ENCODE measurements around the gene FAM13A. TPM values are rescaled to one million over a fixed set of nuclear protein-coding genes. Genes with fewer than 3 reads are reported as not detected.

The FAM13A gene
- total RNA-seq, 1 experiment from 2014 or later, result 39.0 TPM

- in situ Hi-C loops (cut with HindIII; ENCODE audit: low sequenced_read_pairs), result no loop called here
- no peak for DNase-seq (ENCODE audit: low spot score)
Measured at GRCh38 chr4:88804234-88804633, 252.8 kb downstream of the FAM13A start.

- in situ Hi-C loops (cut with HindIII; ENCODE audit: low sequenced_read_pairs), result no loop called here
- no peak for DNase-seq (ENCODE audit: low spot score)
Measured at GRCh38 chr4:88803600-88804096, 253.3 kb downstream of the FAM13A start.

GRCh38 chr4:88802585-88803286 lies 254.2 kb downstream of the FAM13A start:
- DNase-seq (ENCODE audit: low spot score), result no peak
- in situ Hi-C loops (cut with HindIII; ENCODE audit: low sequenced_read_pairs), result no loop called here

DNA sequence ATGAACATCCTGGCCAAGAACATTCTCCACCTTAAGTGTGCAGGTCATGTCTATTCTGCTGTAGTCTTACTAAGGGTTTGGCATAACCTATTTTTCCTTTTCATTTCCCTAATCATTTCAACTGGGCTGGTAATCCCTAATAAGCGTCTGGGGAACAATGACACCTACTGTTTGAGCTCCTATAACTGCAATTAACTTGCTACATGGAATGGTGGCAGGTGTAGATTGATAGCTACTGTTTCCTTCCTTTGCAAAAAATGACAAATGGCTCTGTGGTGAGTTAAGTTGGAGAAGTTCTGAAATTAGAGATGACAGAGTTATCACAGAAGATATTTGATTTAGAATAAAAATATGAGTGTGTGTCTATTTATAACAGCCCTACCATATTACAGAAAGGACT lies 254.8 kb downstream of the FAM13A start:
- peak; percentile 47 for DNase-seq (ENCODE audit: low spot score)
- in situ Hi-C loops (cut with HindIII; ENCODE audit: low sequenced_read_pairs), result no loop called here

- DNase-seq (ENCODE audit: low spot score), result no peak
- in situ Hi-C loops (cut with HindIII; ENCODE audit: low sequenced_read_pairs), result no loop called here
Measured at GRCh38 chr4:88799900-88800299, 257.1 kb downstream of the FAM13A start.

DNA sequence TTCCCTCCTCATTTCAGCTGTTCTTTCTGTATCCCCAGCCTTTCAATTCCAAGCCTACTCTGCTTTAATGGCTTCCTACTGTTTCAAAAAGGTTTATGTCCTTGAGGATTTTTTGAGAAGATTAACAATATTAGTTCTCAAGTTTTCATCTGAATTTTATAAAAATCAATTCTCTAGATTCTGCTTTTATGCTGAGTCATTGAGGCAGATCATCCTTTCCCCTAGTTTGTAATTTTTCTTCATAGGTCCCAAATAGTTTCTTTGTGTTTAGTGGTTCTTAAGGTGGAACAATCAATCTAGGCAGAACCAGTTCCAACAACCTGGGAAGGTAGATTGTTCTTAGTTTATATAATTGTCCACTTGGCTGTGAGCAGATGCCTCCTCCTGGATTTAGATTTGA lies 259.3 kb downstream of the FAM13A start:
- in situ Hi-C loops (cut with HindIII; ENCODE audit: low sequenced_read_pairs), result no loop called here
- DNase-seq (ENCODE audit: low spot score), result no peak

DNA sequence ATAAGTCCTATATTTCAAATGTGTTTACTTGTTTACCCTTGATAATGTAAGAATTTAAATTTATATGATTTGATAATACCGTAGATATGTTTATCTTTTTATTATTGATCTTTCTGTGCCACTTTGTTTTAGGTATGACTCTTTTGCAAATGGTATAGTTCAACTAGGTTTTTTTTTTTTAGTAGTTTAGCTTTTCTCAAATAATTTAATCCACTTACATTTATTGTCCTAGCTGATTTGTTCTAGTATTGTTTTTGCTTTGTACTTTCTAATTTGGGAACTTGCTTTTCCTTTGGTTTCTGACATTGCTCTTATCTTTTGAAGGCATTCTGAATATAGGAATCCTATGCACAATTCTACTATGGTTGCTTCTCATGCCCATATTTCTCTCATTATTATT lies 260.4 kb downstream of the FAM13A start:
- in situ Hi-C loops (cut with HindIII; ENCODE audit: low sequenced_read_pairs), result no loop called here
- no peak for DNase-seq (ENCODE audit: low spot score)

- in situ Hi-C loops (cut with HindIII; ENCODE audit: low sequenced_read_pairs), result no loop called here
- DNase-seq (ENCODE audit: low spot score), result no peak
Measured at GRCh38 chr4:88794952-88795351, 262.0 kb downstream of the FAM13A start.

GRCh38 chr4:88794087-88794690 lies 262.8 kb downstream of the FAM13A start:
- DNase-seq (ENCODE audit: low spot score), result no peak
- in situ Hi-C loops (cut with HindIII; ENCODE audit: low sequenced_read_pairs), result no loop called here

DNA sequence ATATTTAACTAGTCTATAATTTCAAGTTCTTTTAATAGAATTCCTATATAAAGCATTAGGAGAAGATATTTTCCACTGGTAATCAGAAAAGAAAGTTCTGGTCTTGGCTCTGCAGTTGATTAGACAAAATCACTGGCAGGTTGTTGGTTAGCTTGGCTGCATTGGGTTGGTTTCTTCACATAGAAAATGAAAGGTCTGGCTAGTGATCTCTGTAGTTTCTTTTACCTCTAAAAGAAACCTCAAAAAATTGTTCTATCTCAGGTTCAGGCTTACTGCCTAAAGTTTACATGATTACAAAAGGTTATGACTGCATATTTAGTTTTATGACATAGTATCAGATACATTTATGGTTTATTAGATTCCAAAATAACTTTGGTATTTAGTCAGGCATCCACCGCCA lies 263.5 kb downstream of the FAM13A start:
- in situ Hi-C loops (cut with HindIII; ENCODE audit: low sequenced_read_pairs), result no loop called here
- DNase-seq (ENCODE audit: low spot score), result no peak

DNA sequence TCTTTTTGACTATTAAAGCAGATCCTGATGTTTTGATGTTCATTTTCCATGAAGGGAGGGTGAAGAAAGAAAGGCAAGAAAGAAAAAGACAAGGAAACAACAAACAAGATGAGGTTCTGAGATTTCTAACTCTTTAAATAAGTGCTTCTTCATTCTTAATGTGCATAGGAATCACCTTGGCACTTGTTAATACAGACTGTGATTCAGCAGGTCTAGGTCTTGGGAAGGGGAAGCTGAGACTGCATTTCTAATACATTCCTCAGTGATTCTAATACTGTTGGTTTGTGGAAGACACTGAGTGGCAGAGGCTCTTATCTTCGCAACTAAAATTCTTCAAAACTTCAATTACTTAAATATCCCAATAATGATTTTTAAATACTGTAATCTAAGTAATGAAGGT lies 264.2 kb downstream of the FAM13A start:
- no peak for DNase-seq (ENCODE audit: low spot score)
- in situ Hi-C loops (cut with HindIII; ENCODE audit: low sequenced_read_pairs), result no loop called here

GRCh38 chr4:88792268-88792781 lies 264.7 kb downstream of the FAM13A start:
- in situ Hi-C loops (cut with HindIII; ENCODE audit: low sequenced_read_pairs), result no loop called here

DNA sequence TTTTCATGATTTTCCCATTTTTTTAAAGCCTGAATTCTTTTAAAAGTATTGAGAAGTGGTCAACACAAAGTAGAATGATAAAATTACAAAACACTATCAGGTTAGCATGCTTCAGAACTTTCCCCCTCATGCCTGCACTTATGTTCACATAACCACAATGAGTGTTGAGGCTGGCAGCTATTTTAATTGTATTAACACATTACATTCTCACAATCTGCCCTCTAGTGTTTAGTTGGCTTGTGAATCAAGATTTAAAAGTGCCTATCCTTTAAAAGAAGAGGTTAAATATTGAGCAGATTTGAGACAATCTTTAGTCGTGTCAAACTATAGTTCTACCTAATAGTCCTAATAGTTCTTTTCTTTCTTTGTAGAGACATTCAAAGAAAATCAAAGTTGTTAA lies 265.7 kb downstream of the FAM13A start:
- in situ Hi-C loops (cut with HindIII; ENCODE audit: low sequenced_read_pairs), result no loop called here
- DNase-seq (ENCODE audit: low spot score), result peak; percentile 57

More at GRCh38 chr4:88792268-88792781, 264.7 kb downstream of the FAM13A start:
- no peak for DNase-seq (ENCODE audit: low spot score)

DNA sequence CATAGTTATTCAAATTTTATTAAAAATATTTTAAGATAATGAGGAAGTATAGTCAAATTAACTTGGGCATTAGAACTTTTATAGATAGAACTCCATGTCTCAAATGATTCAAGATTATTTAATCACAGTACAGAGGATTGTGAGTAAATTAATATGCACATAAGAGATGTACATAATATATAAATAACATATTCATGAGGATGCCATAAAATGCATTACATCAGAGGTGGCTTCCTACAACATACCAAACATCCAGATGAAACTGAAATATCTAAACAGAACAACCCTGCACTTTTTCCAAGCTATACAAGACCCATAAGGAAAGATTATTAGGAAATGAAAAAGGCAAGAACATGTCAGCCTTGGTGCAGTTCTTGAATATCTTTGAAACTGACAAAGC lies 268.1 kb downstream of the FAM13A start:
- in situ Hi-C loops (cut with HindIII; ENCODE audit: low sequenced_read_pairs), result no loop called here
- DNase-seq (ENCODE audit: low spot score), result no peak

DNA sequence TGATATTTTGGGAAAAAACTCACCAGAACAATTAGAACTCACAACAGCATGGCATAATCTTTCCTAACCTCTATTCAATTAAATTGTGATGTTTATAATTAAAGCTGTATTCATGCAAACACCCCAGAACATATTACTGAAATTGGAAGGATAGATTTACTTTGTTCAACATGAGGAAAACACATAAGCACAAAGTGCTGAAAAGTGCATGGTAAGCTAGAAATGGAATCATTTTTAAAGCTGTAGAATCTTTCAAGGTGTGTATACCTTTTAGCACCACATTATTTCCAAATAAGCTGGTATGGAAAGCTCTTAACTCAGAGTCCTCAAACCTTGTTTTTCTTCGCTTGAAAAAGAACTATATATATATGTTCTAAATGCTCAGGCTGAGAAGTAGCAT lies 268.6 kb downstream of the FAM13A start:
- in situ Hi-C loops (cut with HindIII; ENCODE audit: low sequenced_read_pairs), result no loop called here

DNA sequence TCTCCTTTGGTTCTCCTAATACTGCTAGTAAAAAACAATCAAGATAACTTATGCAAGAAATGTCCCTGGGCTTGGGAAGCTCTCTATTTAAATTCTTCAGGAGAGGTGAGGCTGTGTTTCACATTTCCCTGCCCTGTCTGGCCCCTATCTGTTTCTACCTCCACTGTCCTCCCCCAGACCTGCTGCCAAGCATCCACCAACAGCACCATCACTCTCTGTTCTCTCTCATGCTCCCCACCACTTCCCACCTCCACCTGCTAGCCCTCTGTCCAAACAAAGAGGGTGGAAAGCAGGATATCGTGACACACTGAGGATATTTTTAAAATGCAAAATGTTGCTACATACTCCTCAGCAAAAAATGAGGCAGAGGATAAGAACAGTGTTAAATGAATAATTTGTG lies 271.0 kb downstream of the FAM13A start:
- in situ Hi-C loops (cut with HindIII; ENCODE audit: low sequenced_read_pairs), result no loop called here
- DNase-seq (ENCODE audit: low spot score), result no peak

More for the DNA sequence above, 268.6 kb downstream of the FAM13A start:
- no peak for DNase-seq (ENCODE audit: low spot score)

DNA sequence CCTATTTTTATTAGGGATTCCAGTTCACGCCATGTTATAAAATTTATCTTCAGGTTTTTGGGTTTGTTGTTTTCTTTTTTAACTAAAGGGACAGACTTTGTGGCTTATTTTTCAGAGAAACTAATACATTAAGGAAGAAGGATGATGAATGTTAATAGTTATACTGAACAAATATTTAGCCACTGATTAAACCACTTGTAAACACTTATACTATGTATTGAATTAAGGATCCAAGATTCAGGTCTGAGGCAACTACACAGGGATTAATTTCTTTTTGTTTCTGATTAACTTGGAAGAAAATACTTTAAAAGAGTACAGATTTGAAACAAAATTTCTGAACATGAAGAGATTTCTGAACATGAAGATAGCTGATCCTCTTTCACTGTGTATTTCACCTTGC lies 276.6 kb downstream of the FAM13A start:
- DNase-seq (ENCODE audit: low spot score), result no peak
- in situ Hi-C loops (cut with HindIII; ENCODE audit: low sequenced_read_pairs), result no loop called here

GRCh38 chr4:88779431-88779830 lies 277.6 kb downstream of the FAM13A start:
- no peak for DNase-seq (ENCODE audit: low spot score)
- in situ Hi-C loops (cut with HindIII; ENCODE audit: low sequenced_read_pairs), result no loop called here

- DNase-seq (ENCODE audit: low spot score), result no peak
- in situ Hi-C loops (cut with HindIII; ENCODE audit: low sequenced_read_pairs), result no loop called here
Measured at GRCh38 chr4:88775529-88775928, 281.5 kb downstream of the FAM13A start.

DNA sequence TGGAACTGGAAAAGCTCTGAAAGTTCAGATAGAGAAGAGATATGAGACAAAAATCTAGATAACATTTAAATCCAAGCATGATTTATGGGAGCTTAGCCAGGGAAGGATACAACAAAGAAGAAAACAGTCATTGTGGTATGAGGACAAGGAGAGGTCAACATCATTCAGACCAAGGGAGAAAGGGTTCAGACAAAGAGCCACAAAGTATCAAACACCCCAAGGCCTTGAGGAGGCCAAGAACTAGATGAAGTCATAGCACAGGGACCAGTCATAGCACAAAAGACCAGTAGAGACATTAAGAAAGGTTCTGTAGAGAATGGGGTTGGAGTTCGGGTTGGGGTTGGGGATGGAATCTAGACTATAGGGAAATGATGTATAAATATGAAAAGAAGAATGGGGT lies 282.0 kb downstream of the FAM13A start:
- in situ Hi-C loops (cut with HindIII; ENCODE audit: low sequenced_read_pairs), result no loop called here
- no peak for DNase-seq (ENCODE audit: low spot score)

All from G401 (cell line).